Thyroid gland (tissue), 4 donors: ENCODE measurements around the gene MAST4.

Source experiments
- POLR2A ChIP-seq, 2 donors: fragments of 450-650 bp; IDR thresholded peaks; one replicate each; pipeline ENCODE4 v1.6.1; 2017; ENCODE audit warnings: antibody characterized with exemption in 2 of 2, mild to moderate bottlenecking in 2 of 2, moderate library complexity in 1 of 2
- TF ChIP-seq, protein P1 (sequence below), 6 experiments: fragments of 200-600 bp in 3 of 6; fragments of 450-650 bp in 3 of 6; sonication (generic) in 3 of 6; IDR thresholded peaks; one replicate each; pipeline ENCODE4 v1.5.1; 2016 to 2019; ENCODE audit warnings: antibody characterized with exemption in 6 of 6, mild to moderate bottlenecking in 2 of 6, inconsistent platforms in 1 of 6, moderate library complexity in 1 of 6

DNA sequence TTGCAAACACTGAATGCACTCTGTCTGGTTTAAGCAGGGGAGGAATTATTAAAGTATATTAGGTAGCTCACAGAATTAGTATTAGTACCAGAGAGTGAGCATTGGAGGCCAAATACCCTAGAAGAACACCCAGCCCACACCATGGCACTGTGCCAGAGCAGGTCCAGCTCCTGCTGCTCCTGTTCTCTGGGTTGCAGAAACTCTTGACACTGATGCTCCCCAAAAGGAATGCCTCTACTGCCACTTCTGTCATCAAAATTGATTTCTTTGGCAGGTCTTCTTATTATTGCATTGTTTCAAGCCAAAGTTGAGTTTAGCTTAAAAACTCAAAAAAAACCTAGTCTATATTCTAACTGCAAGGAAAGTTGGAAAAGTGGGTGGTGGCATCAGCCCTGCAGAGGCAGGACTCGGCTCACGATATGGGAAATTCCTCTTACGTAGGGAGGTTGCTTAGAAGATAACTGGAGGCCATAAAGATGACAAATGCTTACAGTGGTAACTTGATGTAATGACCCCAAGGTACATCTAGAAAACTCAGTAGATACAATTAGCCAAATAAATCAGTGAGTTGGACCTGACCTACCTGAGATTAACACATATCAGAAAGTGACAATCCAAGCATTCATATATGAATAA lies 477.0 kb downstream of the MAST4 start:
- no peak for TF ChIP-seq POLR2A (IDR thresholded peaks at IDR 0.05)
- TF ChIP-seq, protein P1, sequence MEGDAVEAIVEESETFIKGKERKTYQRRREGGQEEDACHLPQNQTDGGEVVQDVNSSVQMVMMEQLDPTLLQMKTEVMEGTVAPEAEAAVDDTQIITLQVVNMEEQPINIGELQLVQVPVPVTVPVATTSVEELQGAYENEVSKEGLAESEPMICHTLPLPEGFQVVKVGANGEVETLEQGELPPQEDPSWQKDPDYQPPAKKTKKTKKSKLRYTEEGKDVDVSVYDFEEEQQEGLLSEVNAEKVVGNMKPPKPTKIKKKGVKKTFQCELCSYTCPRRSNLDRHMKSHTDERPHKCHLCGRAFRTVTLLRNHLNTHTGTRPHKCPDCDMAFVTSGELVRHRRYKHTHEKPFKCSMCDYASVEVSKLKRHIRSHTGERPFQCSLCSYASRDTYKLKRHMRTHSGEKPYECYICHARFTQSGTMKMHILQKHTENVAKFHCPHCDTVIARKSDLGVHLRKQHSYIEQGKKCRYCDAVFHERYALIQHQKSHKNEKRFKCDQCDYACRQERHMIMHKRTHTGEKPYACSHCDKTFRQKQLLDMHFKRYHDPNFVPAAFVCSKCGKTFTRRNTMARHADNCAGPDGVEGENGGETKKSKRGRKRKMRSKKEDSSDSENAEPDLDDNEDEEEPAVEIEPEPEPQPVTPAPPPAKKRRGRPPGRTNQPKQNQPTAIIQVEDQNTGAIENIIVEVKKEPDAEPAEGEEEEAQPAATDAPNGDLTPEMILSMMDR (IDR thresholded peaks at IDR 0.05) = no peak
